IPS-20b (cell line): ENCODE measurements around the gene GH2.
A peak's percentile ranks its signal among the peaks of the same experiment; 100 is the strongest.
"Not testable (repeated sequence)": the region's sequence is repeated elsewhere in the genome, so short reads cannot be mapped to it uniquely, and the experiment has no call there.

Experiments used
- H3K27ac ChIP-seq: one replicate; pipeline ENCODE4 v1.5.1; 2013; ENCODE audit warnings: low read length
- H3K27me3 ChIP-seq: 2 replicates; pipeline ENCODE4 v1.6.1; 2013; ENCODE audit warnings: mild to moderate bottlenecking, low read length, inconsistent platforms; ENCODE audit not compliant: insufficient read depth
- H3K36me3 ChIP-seq: 2 replicates; pipeline ENCODE4 v1.6.1; 2013; ENCODE audit warnings: low read depth, mild to moderate bottlenecking, inconsistent platforms, low read length, moderate library complexity; ENCODE audit not compliant: insufficient read depth
- H3K4me1 ChIP-seq: 2 replicates; pipeline ENCODE4 v1.6.1; 2013; ENCODE audit warnings: mild to moderate bottlenecking, control low read depth, inconsistent platforms, low read length, moderate library complexity; ENCODE audit not compliant: insufficient read depth
- H3K4me3 ChIP-seq: 2 replicates; pipeline ENCODE4 v1.5.1; 2013; ENCODE audit warnings: mild to moderate bottlenecking, low read length, inconsistent platforms
- H3K9ac ChIP-seq: 2 replicates; pipeline ENCODE4 v1.6.1; 2013; ENCODE audit warnings: low read depth, mild to moderate bottlenecking, inconsistent platforms, low read length, moderate library complexity
- H3K9me3 ChIP-seq: 2 replicates; pipeline ENCODE4 v1.6.1; 2013; ENCODE audit warnings: mild to moderate bottlenecking, low read depth, low read length, inconsistent platforms; ENCODE audit not compliant: insufficient read depth

Gene GH2

GRCh38 chr17:63859257-63859656, 22.5 kb downstream of the GH2 start:
- no peak overlapping the region for H3K27ac ChIP-seq
- no peaks in the 10 kb centered on the region for H3K4me1 ChIP-seq
- no peaks in the 10 kb centered on the region for H3K36me3 ChIP-seq
- no peaks in the 10 kb centered on the region for H3K9me3 ChIP-seq
- H3K27me3 ChIP-seq = peaks cover 14% of the 10 kb centered on the region
- H3K4me3 ChIP-seq = no peak overlapping the region
- no peak overlapping the region for H3K9ac ChIP-seq

DNA sequence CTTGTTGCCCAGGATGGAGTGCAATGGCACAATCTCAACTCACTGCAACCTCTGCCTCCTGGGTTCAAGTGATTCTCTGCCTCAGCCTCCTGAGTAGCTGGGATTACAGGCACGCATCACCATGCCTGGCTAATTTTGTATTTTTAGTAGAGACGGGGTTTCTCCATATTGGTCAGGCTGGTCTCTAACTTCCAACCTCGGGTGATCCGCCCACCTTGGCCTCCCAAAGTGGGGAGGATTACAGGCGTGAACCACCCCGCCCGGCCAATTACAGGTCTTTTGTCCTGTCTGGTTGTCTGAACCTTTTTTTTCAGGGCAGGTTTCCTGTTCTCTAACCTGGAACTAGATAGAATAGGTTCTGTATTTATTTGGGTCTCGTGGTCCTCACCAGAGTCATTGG, 25.3 kb downstream of the GH2 start:
- peaks cover 14% of the 10 kb centered on the region for H3K27me3 ChIP-seq
- not testable (repeated sequence) for H3K27ac ChIP-seq, H3K9me3 ChIP-seq, H3K36me3 ChIP-seq, H3K4me1 ChIP-seq, H3K4me3 ChIP-seq, H3K9ac ChIP-seq

DNA sequence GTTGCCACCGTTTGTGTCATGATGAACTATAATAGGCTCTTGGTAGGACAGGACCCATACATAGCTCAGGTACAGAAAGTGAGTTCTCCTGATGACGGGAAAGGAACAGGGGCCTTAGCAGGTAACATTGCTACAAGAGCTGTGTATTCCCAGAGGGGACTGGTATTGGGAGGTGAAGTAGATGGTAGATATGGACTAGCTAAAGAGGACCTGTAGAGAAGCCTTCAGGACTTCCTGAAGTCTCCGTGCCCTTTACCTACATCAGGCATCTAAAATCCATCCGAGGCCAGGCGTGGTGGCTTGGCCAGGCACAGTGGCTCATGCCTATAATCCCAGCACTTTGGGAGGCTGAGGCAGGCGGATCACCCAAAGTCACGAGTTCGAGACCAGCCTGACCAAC, 26.6 kb downstream of the GH2 start:
- Histone ChIP-seq H3K27me3 (peaks cover 11% of the 10 kb centered on the region), H3K9me3 (no peaks in the 10 kb centered on the region), H3K4me1 (no peaks in the 10 kb centered on the region), H3K36me3 (no peaks in the 10 kb centered on the region), H3K9ac (no peak overlapping the region), H3K4me3 (no peak overlapping the region), H3K27ac (no peak overlapping the region)

- Histone ChIP-seq H3K27ac (no peak overlapping the region), H3K4me3 (no peak overlapping the region), H3K27me3 (peaks cover 11% of the 10 kb centered on the region), H3K9me3 (no peaks in the 10 kb centered on the region), H3K36me3 (no peaks in the 10 kb centered on the region), H3K4me1 (no peaks in the 10 kb centered on the region), H3K9ac (no peak overlapping the region)
These were observed 27.0 kb downstream of the GH2 start for GRCh38 chr17:63854709-63855108.

DNA sequence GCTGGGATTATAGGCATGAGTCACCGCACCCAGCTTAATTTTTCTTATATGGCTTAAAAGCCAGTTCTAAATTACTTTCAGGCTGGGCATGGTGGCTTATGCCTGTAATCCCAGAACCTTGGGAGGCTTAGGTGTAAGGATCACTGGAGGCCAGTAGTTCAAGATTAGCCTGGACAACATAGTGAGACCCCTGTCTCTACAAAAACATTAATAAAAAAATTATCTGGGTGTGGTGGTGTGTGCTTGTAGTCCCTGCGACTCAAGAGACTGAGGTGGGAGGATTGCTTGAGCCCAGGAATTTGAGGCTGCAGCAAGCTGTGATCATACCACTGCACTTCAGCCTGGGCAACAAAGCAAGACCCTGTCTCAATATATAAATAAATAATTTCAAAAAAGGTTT, 28.5 kb downstream of the GH2 start:
- H3K4me3 ChIP-seq = no peak overlapping the region
- H3K4me1 ChIP-seq = no peaks in the 10 kb centered on the region
- peaks cover 2% of the 10 kb centered on the region; the same call in 1 of the 2 replicates for H3K9me3 ChIP-seq
- H3K27me3 ChIP-seq = peaks cover 16% of the 10 kb centered on the region
- H3K9ac ChIP-seq = no peak overlapping the region
- H3K27ac ChIP-seq = no peak overlapping the region
- no peaks in the 10 kb centered on the region for H3K36me3 ChIP-seq

DNA sequence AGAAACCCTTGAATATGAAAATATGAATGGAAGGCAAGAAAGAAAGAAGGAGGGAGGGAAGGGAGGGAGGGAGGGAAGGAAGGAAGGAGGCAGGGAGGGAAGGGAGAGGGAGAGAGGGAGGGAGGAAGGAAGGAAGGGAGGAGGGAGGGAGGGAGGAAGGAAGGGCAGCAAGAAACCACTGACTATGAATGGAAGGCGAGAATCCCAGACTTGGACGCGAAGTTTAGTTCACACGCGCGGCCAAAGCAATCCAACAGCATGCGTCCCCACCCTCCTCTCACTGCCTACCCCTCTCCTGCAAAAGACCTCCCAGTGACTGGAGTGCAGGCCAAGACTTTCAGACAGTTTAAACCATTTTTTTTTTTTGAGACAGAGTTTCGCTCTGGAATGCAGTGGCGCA, 31.3 kb downstream of the GH2 start:
- Histone ChIP-seq H3K27me3 (peaks cover 44% of the 10 kb centered on the region), H3K9me3 (peaks cover 7% of the 10 kb centered on the region; the same call in 1 of the 2 replicates), H3K4me1 (no peaks in the 10 kb centered on the region), H3K4me3 (no peak overlapping the region), H3K36me3 (no peaks in the 10 kb centered on the region), H3K9ac (no peak overlapping the region), H3K27ac (no peak overlapping the region)

DNA sequence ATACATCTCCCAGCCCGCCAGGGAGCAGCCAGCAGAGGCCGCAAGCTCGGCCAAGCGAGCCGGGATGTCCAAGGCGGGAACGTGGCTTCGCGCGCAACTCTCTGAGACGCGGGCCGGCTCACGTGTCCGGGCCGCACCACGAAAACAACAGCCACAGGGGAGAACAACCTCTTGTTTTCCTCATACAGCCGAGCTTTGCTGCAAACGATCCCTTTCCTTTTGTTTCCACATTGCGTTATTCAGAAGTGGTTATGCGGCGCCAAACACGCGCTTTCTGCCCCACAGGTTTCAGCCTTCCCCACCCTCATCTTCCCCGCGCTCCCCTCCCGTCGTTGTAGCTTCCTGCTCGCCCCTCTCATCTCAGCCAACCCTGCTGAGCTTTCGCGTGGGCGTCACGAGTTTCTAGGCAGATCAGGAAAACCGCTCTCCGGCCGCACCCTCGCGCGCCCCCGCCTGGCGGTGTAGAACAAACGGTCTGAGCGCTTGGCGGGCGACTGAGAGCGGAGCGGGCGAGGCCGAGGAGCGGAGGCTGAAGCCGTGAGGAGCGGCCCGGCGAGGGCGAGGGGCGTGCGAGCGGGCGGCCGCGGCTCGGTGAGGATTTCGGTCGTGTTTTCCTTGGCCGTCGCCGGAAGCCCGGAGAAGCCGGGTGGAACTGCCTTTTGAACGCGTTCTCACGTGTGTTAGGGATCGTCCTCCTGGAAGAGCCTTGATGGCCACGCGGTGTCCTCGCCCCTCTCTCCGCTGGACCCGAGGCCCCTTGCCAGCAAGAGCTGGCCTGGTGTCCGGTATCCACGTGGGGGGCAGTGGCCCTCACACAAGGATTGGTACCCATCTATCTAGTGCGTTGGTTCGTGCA, 32.7 kb downstream of the GH2 start:
- peaks cover 7% of the 10 kb centered on the region; the same call in 1 of the 2 replicates for H3K9me3 ChIP-seq
- peak overlapping the region; percentile 49; the same call in 1 of the 2 replicates for H3K4me3 ChIP-seq
- H3K27me3 ChIP-seq = peaks cover 48% of the 10 kb centered on the region
- H3K4me1 ChIP-seq = no peaks in the 10 kb centered on the region
- no peaks in the 10 kb centered on the region for H3K36me3 ChIP-seq
- H3K9ac ChIP-seq = peak overlapping the region; percentile 86
- no peak overlapping the region for H3K27ac ChIP-seq

DNA sequence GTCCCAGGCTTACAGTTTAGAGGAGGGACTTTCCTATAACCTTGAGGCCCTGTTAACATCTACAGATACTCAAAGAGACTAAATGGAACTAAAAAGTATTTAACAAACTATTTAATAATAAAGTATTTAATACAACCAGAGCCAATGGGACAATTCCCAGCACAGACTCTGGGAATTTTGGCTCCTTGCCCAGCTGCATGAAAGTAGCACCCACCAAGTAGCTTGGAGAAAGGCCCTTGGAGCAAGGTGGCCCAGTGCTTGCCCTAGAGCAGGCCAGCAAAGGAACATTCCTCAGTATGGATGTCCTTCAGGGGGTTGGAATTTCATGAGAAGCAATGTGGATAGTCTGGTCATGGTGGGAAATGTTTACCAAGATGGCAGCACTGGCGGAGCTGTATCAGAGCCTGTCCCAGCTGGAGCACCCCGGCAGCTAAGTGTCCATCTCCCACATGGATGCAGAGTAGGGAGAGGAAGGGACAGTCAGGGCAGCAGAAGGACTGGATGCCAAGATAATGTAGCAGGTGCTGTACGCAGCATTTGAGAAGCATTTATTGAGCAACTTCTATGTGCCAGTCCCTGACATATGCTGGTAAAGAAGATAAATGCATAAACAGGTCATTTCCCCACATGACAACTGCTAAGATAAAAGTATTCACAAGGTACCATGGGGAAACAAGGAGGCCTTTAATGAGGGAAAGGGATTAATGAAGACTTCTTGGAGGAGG, 34.1 kb downstream of the GH2 start:
- Histone ChIP-seq H3K27me3 (peaks cover 48% of the 10 kb centered on the region), H3K36me3 (no peaks in the 10 kb centered on the region), H3K9ac (no peak overlapping the region), H3K4me3 (no peak overlapping the region), H3K9me3 (peaks cover 7% of the 10 kb centered on the region; the same call in 1 of the 2 replicates), H3K27ac (no peak overlapping the region), H3K4me1 (no peaks in the 10 kb centered on the region)

DNA sequence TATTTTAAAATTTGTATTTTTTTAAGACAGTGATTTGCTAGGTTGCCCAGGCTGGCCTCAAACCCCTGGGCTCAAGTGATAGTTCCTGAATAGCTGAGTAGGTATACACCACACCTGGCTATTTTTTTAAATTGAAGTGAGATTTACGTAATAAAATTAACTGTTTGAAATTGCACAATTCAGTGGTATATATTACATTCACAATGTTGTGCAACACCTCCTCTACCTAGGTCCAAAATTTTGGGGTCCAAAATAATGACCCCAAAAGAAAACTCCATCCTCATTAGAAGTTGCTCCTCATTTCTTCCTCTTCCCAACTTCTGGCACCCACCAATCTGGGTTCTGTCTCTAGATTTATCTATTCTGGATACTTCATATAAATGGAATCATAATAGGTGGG, 36.2 kb downstream of the GH2 start:
- H3K4me1 ChIP-seq = peaks cover 9% of the 10 kb centered on the region
- H3K9ac ChIP-seq = no peak overlapping the region
- H3K9me3 ChIP-seq = peaks cover 7% of the 10 kb centered on the region; the same call in 1 of the 2 replicates
- no peak overlapping the region for H3K27ac ChIP-seq
- no peak overlapping the region for H3K4me3 ChIP-seq
- peaks cover 48% of the 10 kb centered on the region for H3K27me3 ChIP-seq
- no peaks in the 10 kb centered on the region for H3K36me3 ChIP-seq

GRCh38 chr17:63843910-63844677, 37.6 kb downstream of the GH2 start:
- Histone ChIP-seq H3K4me3 (0 out of 2 replicates have a peak overlapping the region, but pooled peaks have one; percentile 83), H3K9me3 (peaks cover 7% of the 10 kb centered on the region; the same call in 1 of the 2 replicates), H3K36me3 (no peaks in the 10 kb centered on the region), H3K27ac (no peak overlapping the region), H3K4me1 (peaks cover 13% of the 10 kb centered on the region), H3K27me3 (peaks cover 40% of the 10 kb centered on the region), H3K9ac (no peak overlapping the region)

- not testable (repeated sequence) for H3K27ac ChIP-seq, H3K36me3 ChIP-seq, H3K9me3 ChIP-seq
- peak overlapping the region; percentile 83 for H3K4me3 ChIP-seq
- H3K4me1 ChIP-seq = peaks cover 20% of the 10 kb centered on the region
- H3K27me3 ChIP-seq = peaks cover 34% of the 10 kb centered on the region
- peak overlapping the region; percentile 59; the same call in 1 of the 2 replicates for H3K9ac ChIP-seq
These were observed 38.3 kb downstream of the GH2 start for GRCh38 chr17:63843387-63843888.
